Bronchial epithelial cell (primary cell): ENCODE results near the gene ABR. TPM values are rescaled to one million over a fixed set of nuclear protein-coding genes. Genes with fewer than 3 reads are reported as not detected.

ENCODE experiments used
- DNase-seq: peaks from one replicate; pipeline ENCODE4 v3.0.0-alpha.2; 2010; ENCODE audit warnings: low read depth
- FAIRE-seq: peaks from 2 replicates; lab custom pipeline; 2011; peaks lifted over from hg19 to GRCh38; lab: Jason Lieb, UNC
- H3K27me3 ChIP-seq: 2 replicates; pipeline ENCODE4 v1.5.1; 2011; ENCODE audit warnings: low read length; ENCODE audit not compliant: control insufficient read depth, insufficient read depth
- H3K36me3 ChIP-seq: 2 replicates; pipeline ENCODE4 v1.5.1; 2011; ENCODE audit warnings: low read length; ENCODE audit not compliant: control insufficient read depth, insufficient read depth
- H3K4me3 ChIP-seq: 2 replicates; pipeline ENCODE4 v1.5.1; 2011; ENCODE audit warnings: mild to moderate bottlenecking, low read depth, low read length, control low read depth
- total RNA-seq: library from RNA; depleted of rRNA; stranded (reverse); fragments of >200 nt; gene quantifications from 2 replicates; pipeline ENCODE4 v1.2.1, GENCODE V29; 2014
- TF ChIP-seq, protein P1 (sequence below): IDR thresholded peaks from 2 replicates; pipeline ENCODE4 v1.5.1; 2011; ENCODE audit warnings: mild to moderate bottlenecking, moderate library complexity, low read length, control low read depth, inconsistent platforms; ENCODE audit not compliant: insufficient read depth, severe bottlenecking

The ABR gene
- total RNA-seq, 1 donor from 2014 or later = 18.7 TPM

- TF ChIP-seq, protein P1, sequence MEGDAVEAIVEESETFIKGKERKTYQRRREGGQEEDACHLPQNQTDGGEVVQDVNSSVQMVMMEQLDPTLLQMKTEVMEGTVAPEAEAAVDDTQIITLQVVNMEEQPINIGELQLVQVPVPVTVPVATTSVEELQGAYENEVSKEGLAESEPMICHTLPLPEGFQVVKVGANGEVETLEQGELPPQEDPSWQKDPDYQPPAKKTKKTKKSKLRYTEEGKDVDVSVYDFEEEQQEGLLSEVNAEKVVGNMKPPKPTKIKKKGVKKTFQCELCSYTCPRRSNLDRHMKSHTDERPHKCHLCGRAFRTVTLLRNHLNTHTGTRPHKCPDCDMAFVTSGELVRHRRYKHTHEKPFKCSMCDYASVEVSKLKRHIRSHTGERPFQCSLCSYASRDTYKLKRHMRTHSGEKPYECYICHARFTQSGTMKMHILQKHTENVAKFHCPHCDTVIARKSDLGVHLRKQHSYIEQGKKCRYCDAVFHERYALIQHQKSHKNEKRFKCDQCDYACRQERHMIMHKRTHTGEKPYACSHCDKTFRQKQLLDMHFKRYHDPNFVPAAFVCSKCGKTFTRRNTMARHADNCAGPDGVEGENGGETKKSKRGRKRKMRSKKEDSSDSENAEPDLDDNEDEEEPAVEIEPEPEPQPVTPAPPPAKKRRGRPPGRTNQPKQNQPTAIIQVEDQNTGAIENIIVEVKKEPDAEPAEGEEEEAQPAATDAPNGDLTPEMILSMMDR = no peak
- peaks cover 9% of the 10 kb centered on the region for H3K36me3 ChIP-seq
- FAIRE-seq = no peak
- no peak for DNase-seq
- no peaks in the 10 kb centered on the region for H3K27me3 ChIP-seq
- H3K4me3 ChIP-seq = no peak overlapping the region
Measured at GRCh38 chr17:1041746-1042145, 138.0 kb downstream of the ABR start.

DNA sequence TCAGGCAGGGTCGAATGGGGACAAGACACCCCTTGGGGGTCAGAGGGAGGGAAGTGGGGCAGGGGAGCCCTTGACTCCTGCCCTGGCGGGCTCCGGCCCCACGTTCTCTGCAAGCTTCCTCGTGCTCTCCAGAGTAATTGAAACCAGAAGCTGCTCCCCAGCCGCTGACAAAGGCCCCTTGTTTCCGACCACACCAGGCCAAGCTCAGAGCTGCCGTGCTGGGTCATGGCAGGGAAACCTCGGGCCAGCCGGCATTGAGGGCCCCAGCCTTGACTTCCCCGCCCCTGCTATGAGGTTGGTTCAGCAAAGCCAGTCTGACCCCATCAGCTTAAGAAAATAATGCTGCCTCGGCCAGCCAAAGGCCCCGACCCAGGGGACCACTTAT is 139.6 kb downstream of the ABR start:
- no peak for FAIRE-seq
- no peak for DNase-seq
- Histone ChIP-seq H3K27me3 (no peaks in the 10 kb centered on the region), H3K36me3 (peaks cover 7% of the 10 kb centered on the region), H3K4me3 (no peak overlapping the region)
- TF ChIP-seq, protein P1 = no peak

DNA sequence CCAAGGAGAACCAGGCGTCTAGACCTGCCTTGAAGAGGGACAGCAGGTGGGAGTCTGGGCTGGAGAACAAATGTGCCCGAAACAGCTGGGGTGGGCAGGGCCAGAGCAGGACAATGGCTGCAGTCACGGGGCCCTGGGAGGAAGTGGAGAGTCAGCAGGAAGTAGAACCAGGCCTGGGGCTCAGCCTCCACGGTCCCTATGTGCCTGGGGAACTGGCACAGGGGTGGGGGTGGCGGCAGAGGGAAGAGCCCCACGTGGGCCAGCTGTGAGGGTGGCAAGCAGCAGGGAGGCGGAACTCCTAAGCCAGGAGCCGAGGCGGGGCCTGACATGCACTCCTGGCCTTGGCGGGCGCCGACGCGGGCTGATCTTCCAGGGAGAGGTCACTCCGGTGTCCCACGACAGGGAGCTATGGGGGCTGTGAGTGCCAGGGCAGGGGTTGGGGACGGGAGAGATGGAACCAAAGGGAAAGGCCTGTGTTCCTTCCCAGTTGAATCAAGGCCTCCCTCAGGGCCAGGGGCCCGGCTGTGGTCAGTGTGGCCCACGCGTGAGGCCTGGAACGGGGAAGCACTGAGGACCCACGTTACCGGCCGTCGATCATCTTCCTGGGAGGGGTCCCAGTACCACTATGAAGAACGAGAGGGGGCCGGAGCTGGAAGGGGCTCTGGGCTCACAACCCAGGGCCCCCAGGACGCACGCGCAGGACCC is 140.1 kb downstream of the ABR start:
- DNase-seq = no peak
- TF ChIP-seq, protein P1 = no peak
- no peak for FAIRE-seq
- Histone ChIP-seq H3K27me3 (no peaks in the 10 kb centered on the region), H3K36me3 (peaks cover 7% of the 10 kb centered on the region), H3K4me3 (no peak overlapping the region)

- Histone ChIP-seq H3K4me3 (no peak overlapping the region), H3K27me3 (no peaks in the 10 kb centered on the region), H3K36me3 (peaks cover 7% of the 10 kb centered on the region)
- FAIRE-seq (no peak), DNase-seq (no peak)
- TF ChIP-seq, protein P1 = no peak
Measured at GRCh38 chr17:1039123-1039507, 140.7 kb downstream of the ABR start.

DNA sequence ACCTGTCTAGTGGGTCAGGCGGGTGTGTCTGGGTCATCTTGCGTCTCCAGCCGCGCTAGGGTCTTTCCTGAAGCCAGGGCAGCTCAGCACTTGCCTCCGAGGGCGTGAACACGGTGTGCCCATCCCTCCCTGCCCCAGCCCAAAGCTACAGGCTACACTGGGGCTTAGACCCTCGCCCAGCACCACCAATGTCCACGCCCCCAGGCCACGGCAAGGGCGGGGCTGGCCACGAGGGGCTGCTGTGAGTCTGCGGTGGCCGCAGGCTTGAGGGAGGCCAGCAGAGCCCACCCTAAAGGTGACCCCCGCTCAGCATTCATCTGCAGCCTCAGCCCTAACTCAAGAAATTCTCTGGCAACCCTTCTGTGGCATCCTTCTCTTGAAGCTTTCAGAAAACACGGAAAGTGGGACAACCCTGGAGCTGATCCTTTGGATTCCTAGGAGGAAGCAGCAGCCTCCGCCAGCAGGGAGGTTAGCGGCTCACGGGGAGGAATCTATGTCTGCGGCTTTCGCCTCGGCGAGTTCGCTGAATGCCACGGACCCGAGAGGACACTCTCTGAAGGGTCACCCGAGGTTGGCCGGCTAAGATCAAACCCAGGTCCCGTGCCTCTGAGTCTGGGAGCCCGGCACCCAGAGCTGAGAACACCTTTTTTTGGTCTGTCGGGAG is 141.2 kb downstream of the ABR start:
- Histone ChIP-seq H3K4me3 (no peak overlapping the region), H3K36me3 (peaks cover 7% of the 10 kb centered on the region), H3K27me3 (no peaks in the 10 kb centered on the region)
- FAIRE-seq = no peak
- no peak for DNase-seq
- TF ChIP-seq, protein P1 = no peak
